G401 (cell line): ENCODE results near the gene HOXD8. TPM values are rescaled to one million over a fixed set of nuclear protein-coding genes. Genes with fewer than 3 reads are reported as not detected.

Source experiments
- DNase-seq: peaks from one replicate; pipeline ENCODE4 v3.0.0-alpha.2; 2015; ENCODE audit warnings: low spot score
- in situ Hi-C: cut with HindIII; loops from 2 replicates; pipeline ENCODE4 v1.10.0; 2016; ENCODE audit warnings: low sequenced_read_pairs, mixed read lengths
- total RNA-seq: library from RNA; depleted of rRNA; stranded (reverse); fragments of >200 nt; shearing (Covaris generic); gene quantifications from 2 replicates; pipeline ENCODE4 v1.2.3, GENCODE V29; 2014

HOXD8 gene
- total RNA-seq, 1 experiment from 2014 or later, result 4.2 TPM

- DNase-seq, result no peak
- in situ Hi-C loops, result no loop called here
Measured at GRCh38 chr2:176112375-176113302, 16.9 kb upstream of the HOXD8 start.

- in situ Hi-C loops, result no loop called here
Measured at GRCh38 chr2:176114120-176114929, 15.2 kb upstream of the HOXD8 start.

GRCh38 chr2:176114930-176115625 lies 14.4 kb upstream of the HOXD8 start:
- no peak for DNase-seq
- in situ Hi-C loops, result no loop called here

More at GRCh38 chr2:176114120-176114929, 15.2 kb upstream of the HOXD8 start:
- no peak for DNase-seq

DNA sequence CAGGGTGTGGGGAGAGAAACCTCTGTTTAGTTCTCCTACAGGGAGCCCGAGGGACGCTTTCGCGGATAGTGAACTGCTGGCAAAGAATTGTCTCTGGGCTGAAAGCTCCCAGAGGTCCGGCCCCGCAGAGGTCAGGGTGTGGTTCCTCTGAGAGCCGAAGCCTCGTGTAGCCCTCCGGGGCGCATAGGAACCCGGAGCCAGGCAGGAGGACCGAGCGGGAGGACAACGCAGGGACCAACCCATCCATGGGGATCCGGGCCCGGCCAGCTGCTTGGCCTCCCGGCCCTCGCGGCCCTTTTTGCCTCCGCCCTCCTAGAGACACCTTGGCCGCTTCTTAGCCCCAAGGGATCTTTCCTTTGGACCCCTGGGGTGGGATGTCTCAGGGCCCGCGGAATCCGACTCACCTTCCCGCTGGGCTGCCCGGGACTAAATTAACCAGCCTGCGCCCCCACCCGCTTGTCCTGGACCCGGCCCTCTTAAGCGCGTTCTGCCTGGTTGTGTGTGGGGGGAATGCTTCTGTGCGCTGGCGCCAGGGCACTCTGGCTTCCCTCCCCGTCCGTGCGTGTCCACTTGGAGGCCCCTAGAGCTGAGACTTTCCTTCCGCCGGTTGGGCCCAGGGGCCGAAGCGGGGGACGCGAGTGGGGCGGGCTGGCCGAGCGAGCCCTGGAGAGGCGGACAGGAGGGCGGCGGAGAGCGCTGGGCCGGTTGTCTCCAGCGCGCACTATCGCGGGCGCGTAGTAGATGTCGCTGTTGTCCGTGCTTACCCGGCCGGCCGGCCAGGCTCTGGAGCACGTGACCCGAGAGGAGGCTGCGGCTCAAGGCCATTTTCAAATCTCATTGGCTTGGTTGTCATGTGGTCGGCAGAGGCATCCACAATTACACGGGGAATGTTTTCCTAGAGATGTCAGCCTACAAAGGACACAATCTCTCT lies 13.4 kb upstream of the HOXD8 start, which contains the start of gene HOXD10:
HOXD10 (plus strand) TSS at position 896 of the 931 bp plus-strand sequence. CDS start 56 bp downstream, outside the sequence.
- no peak for DNase-seq
- in situ Hi-C loops, result no loop called here

DNA sequence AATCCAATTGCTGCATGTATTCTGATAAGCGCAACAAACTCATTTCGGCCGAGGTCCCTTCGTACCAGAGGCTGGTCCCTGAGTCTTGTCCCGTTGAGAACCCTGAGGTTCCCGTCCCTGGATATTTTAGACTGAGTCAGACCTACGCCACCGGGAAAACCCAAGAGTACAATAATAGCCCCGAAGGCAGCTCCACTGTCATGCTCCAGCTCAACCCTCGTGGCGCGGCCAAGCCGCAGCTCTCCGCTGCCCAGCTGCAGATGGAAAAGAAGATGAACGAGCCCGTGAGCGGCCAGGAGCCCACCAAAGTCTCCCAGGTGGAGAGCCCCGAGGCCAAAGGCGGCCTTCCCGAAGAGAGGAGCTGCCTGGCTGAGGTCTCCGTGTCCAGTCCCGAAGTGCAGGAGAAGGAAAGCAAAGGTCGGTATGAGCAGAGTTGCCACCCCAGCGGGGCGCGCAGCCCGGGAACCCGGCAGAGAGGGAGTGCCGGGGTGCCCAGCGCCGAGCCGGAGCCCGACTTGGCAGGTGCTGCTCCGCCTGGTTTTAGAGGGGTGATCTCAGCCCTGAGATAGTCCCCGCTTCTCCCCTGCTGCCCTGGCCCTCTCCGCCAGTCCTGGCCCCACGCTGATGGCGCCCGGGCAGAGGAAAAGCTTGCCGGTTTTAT lies 12.2 kb upstream of the HOXD8 start:
- DNase-seq, result no peak
- in situ Hi-C loops, result no loop called here

GRCh38 chr2:176117823-176118371 lies 11.6 kb upstream of the HOXD8 start:
- DNase-seq, result no peak
- in situ Hi-C loops, result no loop called here

DNA sequence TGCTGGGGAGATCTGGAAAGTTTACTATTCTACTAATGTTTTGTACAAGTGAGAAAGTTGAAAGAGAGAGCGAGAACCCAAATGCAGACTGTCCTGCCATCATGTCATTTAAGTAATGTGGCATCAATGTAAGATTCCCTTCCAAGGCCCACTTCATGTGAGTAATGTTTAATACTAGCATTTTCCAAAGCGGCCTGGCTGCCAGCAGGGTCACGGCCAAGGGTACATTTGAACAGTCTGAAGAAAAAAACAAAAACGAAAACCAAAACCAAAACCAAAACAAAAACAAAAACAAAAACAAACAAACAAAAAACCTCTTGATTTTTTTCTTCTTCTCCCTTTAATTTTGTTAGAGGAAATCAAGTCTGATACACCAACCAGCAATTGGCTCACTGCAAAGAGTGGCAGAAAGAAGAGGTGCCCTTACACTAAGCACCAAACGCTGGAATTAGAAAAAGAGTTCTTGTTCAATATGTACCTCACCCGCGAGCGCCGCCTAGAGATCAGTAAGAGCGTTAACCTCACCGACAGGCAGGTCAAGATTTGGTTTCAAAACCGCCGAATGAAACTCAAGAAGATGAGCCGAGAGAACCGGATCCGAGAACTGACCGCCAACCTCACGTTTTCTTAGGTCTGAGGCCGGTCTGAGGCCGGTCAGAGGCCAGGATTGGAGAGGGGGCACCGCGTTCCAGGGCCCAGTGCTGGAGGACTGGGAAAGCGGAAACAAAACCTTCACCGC lies 10.7 kb upstream of the HOXD8 start:
- in situ Hi-C loops, result no loop called here
- DNase-seq, result no peak

GRCh38 chr2:176120364-176121189 lies 8.9 kb upstream of the HOXD8 start:
- in situ Hi-C loops, result no loop called here
- no peak for DNase-seq

DNA sequence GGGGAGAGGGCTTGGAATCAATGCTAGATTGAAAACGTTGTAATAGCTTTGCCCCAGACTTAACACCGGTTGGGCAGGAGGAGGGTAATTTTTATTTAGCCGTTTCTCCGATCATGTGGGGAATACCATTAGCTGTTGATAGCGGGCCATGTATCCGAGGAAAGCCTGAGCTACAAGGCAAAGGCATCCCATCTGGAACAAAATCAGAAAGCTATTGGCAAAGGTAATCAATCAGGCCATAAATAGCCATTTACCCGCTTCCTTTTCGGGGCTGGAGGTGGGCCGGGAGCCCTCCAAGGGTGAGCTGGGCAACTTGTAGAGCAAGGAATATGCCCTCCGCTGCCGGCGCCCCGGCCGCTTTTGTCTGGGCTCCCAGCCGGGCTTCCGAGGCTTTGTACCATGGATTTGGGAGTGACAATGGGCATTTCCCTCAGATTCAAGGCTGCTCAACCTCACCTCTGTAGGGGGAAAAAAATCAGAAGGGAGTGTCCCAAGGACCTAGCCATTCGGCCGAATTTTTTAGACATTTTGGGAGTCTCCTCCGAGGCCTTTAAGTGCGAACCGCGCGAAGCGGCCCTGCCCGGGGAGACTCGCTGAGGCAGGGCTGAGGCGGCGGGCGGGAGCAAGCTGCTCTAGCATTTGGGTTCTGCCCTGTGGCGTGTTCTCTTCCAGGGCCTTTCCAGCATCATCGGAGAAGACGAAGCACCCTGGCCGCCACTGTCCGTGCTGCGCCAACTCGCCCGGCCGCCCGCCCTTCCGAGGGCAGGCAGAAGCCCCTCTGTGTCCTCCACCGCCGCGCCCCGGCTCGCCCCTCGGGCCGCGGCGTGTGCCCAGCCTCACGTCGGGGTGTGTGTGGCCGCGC lies 8.1 kb upstream of the HOXD8 start:
- in situ Hi-C loops, result no loop called here
- DNase-seq, result no peak

DNA sequence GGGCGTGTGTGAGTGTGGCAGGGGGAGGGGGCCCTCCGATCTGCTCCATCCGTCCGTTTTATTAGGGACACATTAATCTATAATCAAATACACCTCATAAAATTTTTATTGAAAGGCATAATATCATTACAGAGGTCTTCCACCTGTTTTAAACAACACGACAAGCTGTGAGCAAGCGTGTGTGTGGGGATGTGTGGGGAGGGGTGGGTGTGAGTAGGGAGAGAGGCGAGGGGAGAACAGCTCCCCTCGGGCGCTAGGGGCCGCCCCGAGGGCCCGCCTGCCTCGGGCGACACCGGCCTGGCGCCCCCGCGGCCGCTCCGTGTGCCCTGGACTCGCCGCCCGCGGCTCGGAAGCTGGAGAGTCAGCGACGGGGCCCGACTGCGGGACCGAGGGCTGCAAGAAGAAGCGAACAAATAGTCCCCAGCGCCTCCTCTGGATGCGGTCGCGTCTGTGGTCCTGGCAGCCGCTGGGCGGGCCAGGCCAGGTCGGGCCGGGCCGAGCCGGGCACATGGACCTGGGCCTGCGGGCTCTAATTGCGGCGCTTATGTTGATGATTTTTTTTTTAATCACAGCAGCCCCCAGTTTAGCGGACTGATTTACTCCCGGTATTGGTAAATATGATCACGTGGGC lies 7.3 kb upstream of the HOXD8 start:
- in situ Hi-C loops, result no loop called here
- no peak for DNase-seq

DNA sequence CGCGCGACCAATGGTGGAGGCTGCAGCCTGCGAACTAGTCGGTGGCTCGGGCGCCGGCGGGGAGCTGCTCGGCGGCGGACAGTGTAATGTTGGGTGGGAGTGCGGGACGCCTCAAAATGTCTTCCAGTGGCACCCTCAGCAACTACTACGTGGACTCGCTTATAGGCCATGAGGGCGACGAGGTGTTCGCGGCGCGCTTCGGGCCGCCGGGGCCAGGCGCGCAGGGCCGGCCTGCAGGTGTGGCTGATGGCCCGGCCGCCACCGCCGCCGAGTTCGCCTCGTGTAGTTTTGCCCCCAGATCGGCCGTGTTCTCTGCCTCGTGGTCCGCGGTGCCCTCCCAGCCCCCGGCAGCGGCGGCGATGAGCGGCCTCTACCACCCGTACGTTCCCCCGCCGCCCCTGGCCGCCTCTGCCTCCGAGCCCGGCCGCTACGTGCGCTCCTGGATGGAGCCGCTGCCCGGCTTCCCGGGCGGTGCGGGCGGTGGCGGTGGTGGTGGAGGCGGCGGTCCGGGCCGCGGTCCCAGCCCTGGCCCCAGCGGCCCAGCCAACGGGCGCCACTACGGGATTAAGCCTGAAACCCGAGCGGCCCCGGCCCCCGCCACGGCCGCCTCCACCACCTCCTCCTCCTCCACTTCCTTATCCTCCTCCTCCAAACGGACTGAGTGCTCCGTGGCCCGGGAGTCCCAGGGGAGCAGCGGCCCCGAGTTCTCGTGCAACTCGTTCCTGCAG lies 6.7 kb upstream of the HOXD8 start, which contains the start of gene HOXD9:
HOXD9 (plus strand) TSS at position 37 of the 728 bp plus-strand sequence; CDS start at position 87, 50 bp downstream.
- in situ Hi-C loops, result no loop called here
- no peak for DNase-seq

DNA sequence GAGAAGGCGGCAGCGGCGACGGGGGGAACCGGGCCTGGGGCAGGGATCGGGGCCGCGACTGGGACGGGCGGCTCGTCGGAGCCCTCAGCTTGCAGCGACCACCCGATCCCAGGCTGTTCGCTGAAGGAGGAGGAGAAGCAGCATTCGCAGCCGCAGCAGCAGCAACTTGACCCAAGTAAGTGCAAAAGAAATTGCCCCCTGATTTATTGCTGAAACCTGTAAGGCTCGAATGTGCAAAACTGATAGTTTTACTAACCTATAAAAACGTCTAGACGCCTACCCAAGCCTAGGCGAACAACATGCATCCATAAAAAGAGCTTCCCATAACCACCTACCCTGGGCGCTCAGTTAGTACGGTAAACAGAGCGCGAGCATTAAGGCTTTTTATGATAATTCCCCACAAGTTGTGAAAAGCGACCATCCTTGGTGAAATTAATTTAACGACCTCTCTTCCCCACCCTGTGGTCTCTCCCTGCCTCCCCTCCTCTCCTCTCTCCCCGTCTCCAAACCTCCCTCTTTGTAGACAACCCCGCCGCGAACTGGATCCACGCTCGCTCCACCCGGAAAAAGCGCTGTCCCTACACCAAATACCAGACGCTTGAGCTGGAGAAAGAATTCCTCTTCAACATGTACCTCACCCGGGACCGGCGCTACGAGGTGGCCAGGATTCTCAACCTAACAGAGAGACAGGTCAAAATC lies 5.9 kb upstream of the HOXD8 start:
- no peak for DNase-seq
- in situ Hi-C loops, result no loop called here

DNA sequence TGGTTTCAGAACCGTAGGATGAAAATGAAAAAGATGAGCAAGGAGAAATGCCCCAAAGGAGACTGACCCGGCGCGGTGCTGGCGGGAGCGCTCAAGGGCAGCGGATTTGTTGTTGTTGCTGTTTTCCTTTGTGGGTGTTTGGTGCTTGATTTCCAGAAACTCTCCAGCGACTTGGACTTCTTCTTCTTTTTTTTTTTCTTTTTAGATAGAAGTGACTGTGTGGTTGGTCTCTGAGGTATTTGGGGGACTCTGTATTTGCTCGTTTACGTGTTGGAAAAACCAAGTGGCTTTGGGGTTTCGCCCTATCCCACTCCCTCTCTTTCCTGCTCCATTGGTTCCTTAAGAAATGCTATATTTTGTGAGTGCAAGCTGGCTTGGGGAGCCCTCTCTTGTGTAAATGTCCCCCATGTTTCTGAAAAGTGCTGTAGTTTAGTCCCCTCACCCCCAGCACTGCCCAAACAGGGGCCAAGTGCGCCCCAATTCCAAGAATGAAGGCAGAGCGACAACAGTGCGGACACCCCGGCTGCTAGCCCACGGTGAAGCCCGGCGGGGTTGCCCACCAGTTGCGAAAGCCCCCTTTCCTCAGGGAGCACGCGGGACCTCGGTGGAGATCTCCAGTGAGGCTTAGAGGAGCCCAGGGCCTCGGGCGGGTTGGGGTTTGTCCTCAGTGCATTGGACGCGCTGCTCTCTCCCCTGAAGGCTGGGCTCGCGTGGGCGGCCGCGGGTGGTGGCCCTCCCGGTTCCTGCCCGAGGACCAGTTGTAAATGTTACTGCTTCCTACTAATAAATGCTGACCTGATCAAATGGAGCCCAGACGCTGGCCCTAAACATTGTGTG lies 5.2 kb upstream of the HOXD8 start:
- in situ Hi-C loops, result no loop called here
- no peak for DNase-seq
